ENCODE measurements around the gene RALB.
A peak's percentile ranks its signal among the peaks of the same experiment; 100 is the strongest.
"Not testable (repeated sequence)": the region's sequence is repeated elsewhere in the genome, so short reads cannot be mapped to it uniquely, and the experiment has no call there.

RALB gene

DNA sequence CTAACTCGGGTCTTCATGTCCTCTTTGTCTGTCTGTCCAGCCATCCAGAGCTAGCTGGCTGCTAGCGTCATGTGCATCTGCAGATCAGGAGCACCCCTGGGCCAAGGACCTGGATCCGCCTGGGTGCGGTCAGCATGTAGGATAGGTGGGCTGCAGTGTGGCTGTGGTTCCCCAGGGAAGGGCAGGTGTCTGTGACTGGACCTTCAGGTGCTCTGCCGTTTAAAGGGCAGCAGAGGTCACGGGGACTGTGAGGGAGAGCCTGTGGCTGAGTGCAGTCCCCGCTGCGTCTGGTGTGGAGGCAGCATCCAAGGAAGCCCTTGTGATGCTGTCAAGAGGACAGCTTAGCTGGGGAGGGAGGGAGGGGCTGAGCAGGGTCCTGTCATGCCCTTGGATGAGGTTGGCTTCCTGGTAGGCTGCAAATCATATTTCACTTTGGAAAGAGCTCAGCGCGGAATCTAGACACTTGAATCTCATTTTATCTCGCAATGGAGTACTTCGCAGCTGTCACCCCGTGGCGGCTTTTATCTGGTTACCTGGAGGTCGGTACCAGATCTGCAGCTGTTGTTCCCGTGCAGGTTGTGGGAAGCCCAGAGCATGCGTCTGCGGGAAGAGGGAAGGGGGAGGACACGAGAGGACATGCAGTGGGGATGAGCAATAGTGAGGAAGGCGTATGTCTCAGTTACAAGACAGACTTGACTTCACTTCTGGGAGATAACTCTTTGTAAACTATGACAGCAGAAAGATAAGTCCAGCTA, 5.9 kb upstream of the RALB start:
- H3K4me1 Mint-ChIP-seq: peaks cover 25% of the 10 kb centered on the region
- ATAC-seq: peak; percentile 32
- DNase-seq: no peak
- peaks cover 10 to 14% of the 10 kb centered on the region in 2 donors for H3K9me3 Mint-ChIP-seq
- no peak overlapping the region for H3K4me3 Mint-ChIP-seq
- H3K27me3 Mint-ChIP-seq: peaks cover 35% of the 10 kb centered on the region
- H3K27ac Mint-ChIP-seq: no peak overlapping the region

DNA sequence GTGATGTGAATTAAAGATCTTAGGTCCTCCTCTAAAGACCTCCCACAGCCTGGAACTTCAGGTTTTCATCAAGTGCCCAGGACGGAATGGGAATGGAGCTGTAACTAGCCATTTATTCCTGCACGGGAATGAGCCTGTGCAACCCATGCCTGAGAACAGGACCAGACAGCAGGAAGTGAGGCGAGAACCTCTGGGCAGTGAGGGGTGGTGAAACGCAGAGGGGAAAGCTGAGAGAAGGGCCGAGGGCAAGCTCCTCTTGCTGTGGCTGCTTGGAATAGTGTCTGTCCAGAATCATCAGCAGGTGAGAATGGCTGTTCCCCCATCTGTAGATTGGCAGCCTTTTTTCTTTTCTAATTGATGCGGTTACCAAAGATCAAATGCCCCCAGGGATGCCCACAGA, 4.8 kb upstream of the RALB start:
- Mint-ChIP-seq H3K27ac (no peak overlapping the region), H3K27me3 (peaks cover 35% of the 10 kb centered on the region), H3K4me1 (peaks cover 34% of the 10 kb centered on the region), H3K4me3 (no peak overlapping the region), H3K9me3 (peaks cover 10 to 14% of the 10 kb centered on the region in 2 donors)
- ATAC-seq: no peak
- no peak for DNase-seq

- Mint-ChIP-seq H3K27ac (no peak overlapping the region), H3K4me1 (peaks cover 56% of the 10 kb centered on the region), H3K27me3 (peaks cover 28% of the 10 kb centered on the region), H3K4me3 (no peak overlapping the region), H3K9me3 (no peaks in the 10 kb centered on the region)
- ATAC-seq (no peak), DNase-seq (no peak)
These were observed 2.0 kb upstream of the RALB start for GRCh38 chr2:120250640-120251039.

GRCh38 chr2:120251078-120251477, 1.6 kb upstream of the RALB start:
- ATAC-seq (no peak), DNase-seq (no peak)
- H3K4me1 Mint-ChIP-seq: peaks cover 60% of the 10 kb centered on the region
- no peak overlapping the region for H3K4me3 Mint-ChIP-seq
- H3K27me3 Mint-ChIP-seq: peaks cover 27% of the 10 kb centered on the region
- H3K27ac Mint-ChIP-seq: no peak overlapping the region
- H3K9me3 Mint-ChIP-seq: no peaks in the 10 kb centered on the region

DNA sequence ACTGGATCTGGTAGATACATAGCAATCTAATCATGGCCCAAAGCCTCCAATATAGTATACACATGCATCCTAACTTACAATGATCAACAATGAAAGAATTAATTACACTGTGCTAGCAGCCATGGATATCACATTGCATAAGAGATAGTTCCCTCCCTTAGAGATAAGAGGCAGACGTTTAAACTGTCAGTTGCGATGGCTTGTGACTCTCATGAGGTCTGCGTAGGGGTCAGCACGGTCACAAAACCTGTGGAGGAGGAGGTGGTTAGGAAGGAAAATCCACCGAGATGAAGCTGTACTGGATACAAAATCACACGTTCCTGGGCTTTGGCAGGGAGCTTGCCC, 800 bp upstream of the RALB start:
- DNase-seq (no peak), ATAC-seq (no peak)
- Mint-ChIP-seq H3K4me1 (peaks cover 62% of the 10 kb centered on the region), H3K4me3 (peak overlapping the region; percentile 100), H3K27ac (peak overlapping the region in 1 of 2 donors; percentile 58), H3K27me3 (peaks cover 19% of the 10 kb centered on the region), H3K9me3 (no peaks in the 10 kb centered on the region)

GRCh38 chr2:120253021-120253882, 600 bp downstream of the RALB start:
- peak overlapping the region; percentile 82 to 97 for H3K27ac Mint-ChIP-seq
- ATAC-seq (peak; percentile 51), DNase-seq (peak; percentile 30 to 42)
- H3K9me3 Mint-ChIP-seq: no peaks in the 10 kb centered on the region
- H3K4me3 Mint-ChIP-seq: peak overlapping the region; percentile 86 to 96
- peaks cover 5% of the 10 kb centered on the region for H3K27me3 Mint-ChIP-seq
- peaks cover 61% of the 10 kb centered on the region for H3K4me1 Mint-ChIP-seq

DNA sequence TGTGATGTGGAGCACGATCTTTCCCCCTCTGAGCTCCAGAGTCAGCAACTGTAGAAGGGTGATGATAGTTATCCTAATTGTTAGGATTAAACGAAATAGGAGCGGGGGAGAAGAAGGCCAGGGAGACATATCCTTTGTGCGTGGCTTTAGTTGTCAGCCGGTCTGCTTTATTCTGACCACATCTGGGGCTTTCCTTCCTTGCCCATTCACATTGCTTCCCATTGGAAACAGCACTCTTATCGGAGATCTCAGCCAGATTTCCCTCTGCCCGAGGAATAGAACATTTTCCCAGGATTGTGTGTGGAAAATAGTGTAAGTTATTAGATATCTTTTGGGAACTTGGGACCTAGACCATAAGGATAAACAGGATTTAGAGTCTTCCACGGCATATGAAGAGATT, 1.5 kb downstream of the RALB start:
- Mint-ChIP-seq H3K4me1 (peaks cover 61% of the 10 kb centered on the region), H3K4me3 (peak overlapping the region; percentile 86 to 96), H3K9me3 (no peaks in the 10 kb centered on the region), H3K27me3 (no peaks in the 10 kb centered on the region), H3K27ac (no peak overlapping the region)
- DNase-seq: no peak
- no peak for ATAC-seq

- Mint-ChIP-seq H3K27me3 (no peaks in the 10 kb centered on the region), H3K4me3 (peak overlapping the region in 1 of 2 donors; percentile 10), H3K4me1 (peaks cover 61% of the 10 kb centered on the region), H3K27ac (no peak overlapping the region), H3K9me3 (no peaks in the 10 kb centered on the region)
- DNase-seq (no peak), ATAC-seq (no peak)
These were observed 2.4 kb downstream of the RALB start for GRCh38 chr2:120255071-120255470.

GRCh38 chr2:120255986-120256650, 3.5 kb downstream of the RALB start:
- ATAC-seq (no peak), DNase-seq (no peak)
- Mint-ChIP-seq H3K4me1 (peaks cover 61% of the 10 kb centered on the region), H3K27me3 (no peaks in the 10 kb centered on the region), H3K4me3 (no peak overlapping the region), H3K9me3 (no peaks in the 10 kb centered on the region), H3K27ac (no peak overlapping the region)

DNA sequence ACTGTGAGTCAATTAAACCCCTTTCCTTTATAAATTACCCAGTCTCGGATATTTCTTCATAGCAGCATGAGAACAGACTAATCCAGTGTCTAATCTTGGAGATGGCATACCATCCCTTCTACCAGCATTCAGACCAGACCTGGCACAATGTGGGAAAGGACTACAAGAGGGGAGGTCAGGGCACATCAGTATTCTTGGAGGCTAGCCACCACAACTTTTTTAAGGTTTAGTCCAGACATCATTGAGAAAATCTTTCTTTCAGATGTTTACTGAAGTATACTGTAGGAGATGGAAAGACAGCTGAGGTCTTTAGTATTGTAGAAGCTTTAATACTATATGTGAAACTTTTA, 4.0 kb downstream of the RALB start:
- no peak overlapping the region for H3K4me3 Mint-ChIP-seq
- no peak for DNase-seq
- no peaks in the 10 kb centered on the region for H3K27me3 Mint-ChIP-seq
- no peaks in the 10 kb centered on the region for H3K9me3 Mint-ChIP-seq
- H3K27ac Mint-ChIP-seq: no peak overlapping the region
- peaks cover 61% of the 10 kb centered on the region for H3K4me1 Mint-ChIP-seq
- no peak for ATAC-seq

- Mint-ChIP-seq H3K27ac (peak overlapping the region in 1 of 2 donors; percentile 8), H3K4me3 (no peak overlapping the region), H3K27me3 (no peaks in the 10 kb centered on the region), H3K9me3 (no peaks in the 10 kb centered on the region), H3K4me1 (peaks cover 52% of the 10 kb centered on the region)
- no peak for DNase-seq
- no peak for ATAC-seq
These were observed 4.9 kb downstream of the RALB start for GRCh38 chr2:120257522-120257921.

GRCh38 chr2:120258196-120258595, 5.5 kb downstream of the RALB start:
- H3K4me1 Mint-ChIP-seq: peaks cover 51% of the 10 kb centered on the region
- ATAC-seq (no peak), DNase-seq (no peak)
- H3K27ac Mint-ChIP-seq: no peak overlapping the region
- H3K9me3 Mint-ChIP-seq: no peaks in the 10 kb centered on the region
- no peaks in the 10 kb centered on the region for H3K27me3 Mint-ChIP-seq
- H3K4me3 Mint-ChIP-seq: no peak overlapping the region

DNA sequence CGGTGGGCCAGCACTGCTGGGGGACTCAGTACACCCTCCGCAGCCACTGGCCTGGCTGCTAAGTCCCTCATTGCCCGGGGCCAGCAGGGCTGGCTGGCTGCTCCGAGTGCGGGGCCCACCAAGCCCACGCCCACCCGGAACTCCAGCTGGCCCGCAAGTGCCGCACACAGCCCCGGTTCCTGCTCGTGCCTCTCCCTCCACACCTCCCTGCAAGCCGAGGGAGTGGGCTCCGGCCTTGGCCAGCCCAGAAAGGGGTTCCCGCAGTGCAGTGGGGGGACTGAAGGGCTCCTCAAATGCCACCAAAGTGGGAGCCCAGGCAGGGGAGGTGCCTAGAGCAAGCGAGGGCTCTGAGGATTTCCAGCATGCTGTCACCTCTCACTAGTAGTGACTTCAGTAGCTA, 7.3 kb downstream of the RALB start:
- not testable (repeated sequence) for H3K9me3 Mint-ChIP-seq, H3K4me3 Mint-ChIP-seq, DNase-seq, H3K27ac Mint-ChIP-seq, H3K27me3 Mint-ChIP-seq, ATAC-seq
- peaks cover 41% of the 10 kb centered on the region for H3K4me1 Mint-ChIP-seq

GRCh38 chr2:120260736-120261135, 8.1 kb downstream of the RALB start:
- H3K27ac Mint-ChIP-seq: peak overlapping the region in 1 of 2 donors; percentile 16
- no peak overlapping the region for H3K4me3 Mint-ChIP-seq
- ATAC-seq (no peak), DNase-seq (no peak)
- H3K9me3 Mint-ChIP-seq: no peaks in the 10 kb centered on the region
- no peaks in the 10 kb centered on the region for H3K27me3 Mint-ChIP-seq
- peaks cover 41% of the 10 kb centered on the region for H3K4me1 Mint-ChIP-seq

DNA sequence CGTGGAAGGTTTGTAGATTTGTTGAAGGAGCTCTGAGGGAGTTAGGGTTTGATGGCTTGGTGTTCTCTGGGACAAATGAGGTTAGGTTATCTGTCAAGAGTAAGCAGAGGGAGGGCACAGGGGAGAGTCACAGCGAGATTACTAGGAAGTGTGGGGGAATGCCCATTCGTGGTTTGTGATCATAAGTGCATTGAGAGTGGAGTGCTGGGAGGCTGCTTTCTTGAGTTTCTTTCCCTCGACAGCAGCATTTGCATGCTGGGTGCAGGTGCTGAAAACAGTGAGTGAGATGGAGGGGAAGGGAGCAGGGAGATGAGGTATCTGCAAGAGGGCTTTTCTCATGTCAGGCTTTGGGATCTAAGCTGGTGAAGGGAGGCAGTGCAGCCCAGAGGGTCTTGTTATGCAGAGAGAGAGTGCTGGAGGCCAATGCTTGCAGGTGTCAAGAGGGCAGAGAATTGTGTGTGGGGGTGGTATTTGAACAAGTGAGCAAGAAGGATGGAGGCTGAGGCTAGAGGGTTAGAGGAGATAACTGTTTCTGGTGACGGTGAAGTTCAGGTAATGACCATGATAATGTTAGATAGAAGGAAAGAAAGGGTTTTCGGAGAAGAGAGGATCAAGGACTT, 8.8 kb downstream of the RALB start:
- peak; percentile 95 for ATAC-seq
- H3K27ac Mint-ChIP-seq: no peak overlapping the region
- peak; percentile 16 to 44 for DNase-seq
- H3K4me1 Mint-ChIP-seq: peaks cover 36% of the 10 kb centered on the region
- H3K4me3 Mint-ChIP-seq: no peak overlapping the region
- H3K27me3 Mint-ChIP-seq: no peaks in the 10 kb centered on the region
- no peaks in the 10 kb centered on the region for H3K9me3 Mint-ChIP-seq

Data from stimulated activated naive CD8-positive, alpha-beta T cell treated with anti-CD3 and anti-CD28 coated beads, Interleukin-15, amount 100 ng/mL, for 72 hours (primary cell).